Peyer's patch (tissue), 4 donors: Measurements from ENCODE around the gene SPATA16.

Experiments
- POLR2A ChIP-seq, 2 donors: fragments of 450-650 bp; IDR thresholded peaks; one replicate each; pipeline ENCODE4 v1.5.1; 2017; ENCODE audit warnings: antibody characterized with exemption in 2 of 2, mild to moderate bottlenecking in 2 of 2, moderate library complexity in 2 of 2
- TF ChIP-seq, protein P1 (sequence below), 6 experiments: fragments of 450-650 bp in 4 of 6; fragments of 200-600 bp in 2 of 6; sonication (generic) in 1 of 6; IDR thresholded peaks; one replicate each; pipeline ENCODE4 v1.5.1; 2017 to 2019; ENCODE audit warnings: antibody characterized with exemption in 6 of 6, mild to moderate bottlenecking in 3 of 6, moderate library complexity in 1 of 6

DNA sequence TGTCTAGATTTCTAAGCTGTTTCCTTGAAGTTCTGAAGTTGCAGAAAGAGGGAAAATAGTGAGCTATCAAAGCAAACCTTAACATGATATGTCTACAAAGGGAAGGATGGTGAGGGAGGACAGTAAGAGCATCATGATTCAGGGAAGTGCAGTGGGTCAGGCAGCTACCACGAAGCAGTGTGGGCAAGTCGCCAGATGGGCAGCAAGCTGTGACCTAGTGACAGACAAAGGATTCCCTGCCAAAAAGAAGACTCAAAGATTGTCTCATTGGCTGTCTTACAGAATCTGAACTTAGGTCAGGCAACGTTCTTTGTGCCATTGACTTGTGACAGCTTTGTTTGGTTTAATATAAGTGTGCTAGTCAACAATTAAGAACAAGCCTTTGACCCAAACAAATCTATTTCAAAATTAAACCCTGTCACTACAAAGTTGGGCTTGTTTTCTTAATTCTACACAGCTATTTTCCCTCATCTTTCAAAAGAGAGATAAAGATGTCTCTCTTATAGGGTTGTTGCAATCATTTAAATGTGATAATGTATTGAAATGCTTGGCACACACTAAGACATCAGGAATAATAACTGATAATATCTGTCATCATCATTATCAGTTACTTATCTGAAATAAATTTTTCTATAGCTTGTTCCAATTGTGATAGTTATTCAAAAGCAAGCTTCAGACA, 237.3 kb downstream of the SPATA16 start:
- TF ChIP-seq, protein P1, sequence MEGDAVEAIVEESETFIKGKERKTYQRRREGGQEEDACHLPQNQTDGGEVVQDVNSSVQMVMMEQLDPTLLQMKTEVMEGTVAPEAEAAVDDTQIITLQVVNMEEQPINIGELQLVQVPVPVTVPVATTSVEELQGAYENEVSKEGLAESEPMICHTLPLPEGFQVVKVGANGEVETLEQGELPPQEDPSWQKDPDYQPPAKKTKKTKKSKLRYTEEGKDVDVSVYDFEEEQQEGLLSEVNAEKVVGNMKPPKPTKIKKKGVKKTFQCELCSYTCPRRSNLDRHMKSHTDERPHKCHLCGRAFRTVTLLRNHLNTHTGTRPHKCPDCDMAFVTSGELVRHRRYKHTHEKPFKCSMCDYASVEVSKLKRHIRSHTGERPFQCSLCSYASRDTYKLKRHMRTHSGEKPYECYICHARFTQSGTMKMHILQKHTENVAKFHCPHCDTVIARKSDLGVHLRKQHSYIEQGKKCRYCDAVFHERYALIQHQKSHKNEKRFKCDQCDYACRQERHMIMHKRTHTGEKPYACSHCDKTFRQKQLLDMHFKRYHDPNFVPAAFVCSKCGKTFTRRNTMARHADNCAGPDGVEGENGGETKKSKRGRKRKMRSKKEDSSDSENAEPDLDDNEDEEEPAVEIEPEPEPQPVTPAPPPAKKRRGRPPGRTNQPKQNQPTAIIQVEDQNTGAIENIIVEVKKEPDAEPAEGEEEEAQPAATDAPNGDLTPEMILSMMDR (IDR thresholded peaks at IDR 0.05), result no peak
- no peak for TF ChIP-seq POLR2A (IDR thresholded peaks at IDR 0.05)
